ENCODE results near the gene ALX3.

The ALX3 gene

GRCh38 chr1:110111081-110111480 is 40.6 kb upstream of the ALX3 start:
- WGBS, result 86% methylated on average over 4 of the region's 4 CpGs
- peaks cover 34 to 86% of the 10 kb centered on the region in 2 experiments for H3K27me3 ChIP-seq (ENCODE audit: control insufficient read depth in 1 of 2, insufficient read depth in 1 of 2, low read length in 2 of 2)
- H4K91ac ChIP-seq (ENCODE audit: low read length), result no peak overlapping the region
- H2BK5ac ChIP-seq (ENCODE audit: low read depth, low read length, poor library complexity, severe bottlenecking), result no peak overlapping the region
- no peaks in the 10 kb centered on the region for H3K9me3 ChIP-seq (ENCODE audit: control insufficient read depth, low read length)
- no peaks in the 10 kb centered on the region for H3K4me1 ChIP-seq (ENCODE audit: control insufficient read depth, insufficient read depth, low read depth, low read length)
- H3K9ac ChIP-seq (ENCODE audit: low read length), result no peak overlapping the region
- no peak overlapping the region for H3K4ac ChIP-seq (ENCODE audit: low read depth in 1 of 2, low read length in 2 of 2)
- no peak overlapping the region for H3K4me3 ChIP-seq (ENCODE audit: insufficient read depth in 1 of 2, low read depth in 1 of 2, low read length in 2 of 2)
- H3K14ac ChIP-seq (ENCODE audit: low read length in 2 of 2), result no peak overlapping the region
- H3K36me3 ChIP-seq (ENCODE audit: control insufficient read depth in 1 of 2, insufficient read depth in 2 of 2, low read depth in 1 of 2, low read length in 2 of 2), result no peaks in the 10 kb centered on the region
- no peak overlapping the region for H3K27ac ChIP-seq (ENCODE audit: low read length, poor library complexity, severe bottlenecking)
- no peak overlapping the region for H2AFZ ChIP-seq (ENCODE audit: low read depth, low read length)
- H3K4me2 ChIP-seq (ENCODE audit: low read length, poor library complexity, severe bottlenecking), result no peak overlapping the region
- H3K18ac ChIP-seq (ENCODE audit: low read depth in 1 of 2, low read length in 2 of 2), result no peak overlapping the region
- H2BK120ac ChIP-seq (ENCODE audit: low read depth, low read length), result no peak overlapping the region
- no peak overlapping the region for H2AK5ac ChIP-seq (ENCODE audit: low read length, severe bottlenecking)
- no peak overlapping the region for H3K23ac ChIP-seq (ENCODE audit: low read length in 2 of 2)
- H2BK12ac ChIP-seq (ENCODE audit: low read length in 2 of 2), result no peak overlapping the region
- no peak overlapping the region for H2BK15ac ChIP-seq (ENCODE audit: low read depth, poor library complexity, severe bottlenecking)
- H4K8ac ChIP-seq (ENCODE audit: low read length), result no peak overlapping the region
- no peak for DNase-seq
- no peaks in the 10 kb centered on the region for H3K79me1 ChIP-seq (replicated peaks; ENCODE audit: low read length, poor library complexity, severe bottlenecking)

- Histone ChIP-seq H2BK120ac (ENCODE audit: low read depth, low read length) (no peak overlapping the region), H3K9ac (ENCODE audit: low read length) (no peak overlapping the region), H3K27me3 (ENCODE audit: control insufficient read depth in 1 of 2, insufficient read depth in 1 of 2, low read length in 2 of 2) (peaks cover 20 to 75% of the 10 kb centered on the region in 2 experiments), H3K23ac (ENCODE audit: low read length in 2 of 2) (no peak overlapping the region), H3K79me1 (replicated peaks; ENCODE audit: low read length, poor library complexity, severe bottlenecking) (no peaks in the 10 kb centered on the region), H4K8ac (ENCODE audit: low read length) (no peak overlapping the region), H3K27ac (ENCODE audit: low read length, poor library complexity, severe bottlenecking) (no peak overlapping the region), H3K9me3 (ENCODE audit: control insufficient read depth, low read length) (no peaks in the 10 kb centered on the region), H4K91ac (ENCODE audit: low read length) (no peak overlapping the region), H3K4me2 (ENCODE audit: low read length, poor library complexity, severe bottlenecking) (no peak overlapping the region), H3K4me3 (ENCODE audit: insufficient read depth in 1 of 2, low read depth in 1 of 2, low read length in 2 of 2) (no peak overlapping the region), H3K18ac (ENCODE audit: low read depth in 1 of 2, low read length in 2 of 2) (no peak overlapping the region), H2BK5ac (ENCODE audit: low read depth, low read length, poor library complexity, severe bottlenecking) (no peak overlapping the region), H3K36me3 (ENCODE audit: control insufficient read depth in 1 of 2, insufficient read depth in 2 of 2, low read depth in 1 of 2, low read length in 2 of 2) (no peaks in the 10 kb centered on the region), H2AK5ac (ENCODE audit: low read length, severe bottlenecking) (no peak overlapping the region), H3K4me1 (ENCODE audit: control insufficient read depth, insufficient read depth, low read depth, low read length) (no peaks in the 10 kb centered on the region), H2BK15ac (ENCODE audit: low read depth, poor library complexity, severe bottlenecking) (no peak overlapping the region), H3K4ac (ENCODE audit: low read depth in 1 of 2, low read length in 2 of 2) (no peak overlapping the region), H2AFZ (ENCODE audit: low read depth, low read length) (no peak overlapping the region), H3K14ac (ENCODE audit: low read length in 2 of 2) (no peak overlapping the region), H2BK12ac (ENCODE audit: low read length in 2 of 2) (no peak overlapping the region)
- DNase-seq, result no peak
- 68% methylated on average over 7 of the region's 7 CpGs for WGBS
Measured at GRCh38 chr1:110107867-110108469, 37.5 kb upstream of the ALX3 start.

GRCh38 chr1:110106013-110106941 is 35.8 kb upstream of the ALX3 start:
- Histone ChIP-seq H3K4me2 (ENCODE audit: low read length, poor library complexity, severe bottlenecking) (no peak overlapping the region), H3K23ac (ENCODE audit: low read length in 2 of 2) (no peak overlapping the region), H3K36me3 (ENCODE audit: control insufficient read depth in 1 of 2, insufficient read depth in 2 of 2, low read depth in 1 of 2, low read length in 2 of 2) (no peaks in the 10 kb centered on the region), H3K9me3 (ENCODE audit: control insufficient read depth, low read length) (no peaks in the 10 kb centered on the region), H2AK5ac (ENCODE audit: low read length, severe bottlenecking) (no peak overlapping the region), H3K9ac (ENCODE audit: low read length) (no peak overlapping the region), H3K18ac (ENCODE audit: low read depth in 1 of 2, low read length in 2 of 2) (no peak overlapping the region), H3K4me1 (ENCODE audit: control insufficient read depth, insufficient read depth, low read depth, low read length) (no peaks in the 10 kb centered on the region), H2BK15ac (ENCODE audit: low read depth, poor library complexity, severe bottlenecking) (no peak overlapping the region), H3K27me3 (ENCODE audit: control insufficient read depth in 1 of 2, insufficient read depth in 1 of 2, low read length in 2 of 2) (peaks cover 15 to 73% of the 10 kb centered on the region in 2 experiments), H2BK5ac (ENCODE audit: low read depth, low read length, poor library complexity, severe bottlenecking) (no peak overlapping the region), H3K4me3 (ENCODE audit: insufficient read depth in 1 of 2, low read depth in 1 of 2, low read length in 2 of 2) (no peak overlapping the region), H4K91ac (ENCODE audit: low read length) (no peak overlapping the region), H2BK12ac (ENCODE audit: low read length in 2 of 2) (no peak overlapping the region), H3K79me1 (replicated peaks; ENCODE audit: low read length, poor library complexity, severe bottlenecking) (no peaks in the 10 kb centered on the region), H4K8ac (ENCODE audit: low read length) (no peak overlapping the region), H3K4ac (ENCODE audit: low read depth in 1 of 2, low read length in 2 of 2) (no peak overlapping the region), H2BK120ac (ENCODE audit: low read depth, low read length) (no peak overlapping the region), H3K14ac (ENCODE audit: low read length in 2 of 2) (no peak overlapping the region), H2AFZ (ENCODE audit: low read depth, low read length) (no peak overlapping the region), H3K27ac (ENCODE audit: low read length, poor library complexity, severe bottlenecking) (no peak overlapping the region)
- WGBS, result 19% methylated on average over 8 of the region's 8 CpGs
- peak; percentile 70 for DNase-seq

DNA sequence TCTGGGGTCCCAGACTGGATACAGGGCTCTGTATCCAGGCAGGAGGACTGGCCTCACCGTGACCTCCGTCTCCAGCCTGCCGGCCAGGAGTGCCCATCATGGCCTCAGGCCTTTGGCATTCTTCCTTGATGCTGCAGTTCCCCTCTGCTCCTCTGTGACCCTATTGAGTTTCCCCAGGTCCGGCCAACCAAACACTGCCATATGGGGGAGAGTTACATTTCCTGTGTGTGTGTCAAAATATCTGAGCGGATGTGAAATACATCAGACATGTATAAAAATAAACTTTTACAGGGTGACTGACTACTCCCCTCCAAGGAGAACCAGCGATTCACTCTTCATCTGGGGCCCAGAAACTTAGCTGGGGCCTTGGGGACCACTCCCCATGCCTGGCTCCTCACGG is 31.6 kb upstream of the ALX3 start:
- H3K14ac ChIP-seq (ENCODE audit: low read length in 2 of 2), result no peak overlapping the region
- no peak overlapping the region for H3K4ac ChIP-seq (ENCODE audit: low read depth in 1 of 2, low read length in 2 of 2)
- no peaks in the 10 kb centered on the region for H3K9me3 ChIP-seq (ENCODE audit: control insufficient read depth, low read length)
- H3K4me3 ChIP-seq (ENCODE audit: insufficient read depth in 1 of 2, low read depth in 1 of 2, low read length in 2 of 2), result no peak overlapping the region
- no peak overlapping the region for H2BK15ac ChIP-seq (ENCODE audit: low read depth, poor library complexity, severe bottlenecking)
- no peak overlapping the region for H2BK120ac ChIP-seq (ENCODE audit: low read depth, low read length)
- H3K4me2 ChIP-seq (ENCODE audit: low read length, poor library complexity, severe bottlenecking), result no peak overlapping the region
- no peak overlapping the region for H3K18ac ChIP-seq (ENCODE audit: low read depth in 1 of 2, low read length in 2 of 2)
- WGBS, result 62% methylated on average over 5 of the region's 7 CpGs
- H2AFZ ChIP-seq (ENCODE audit: low read depth, low read length), result no peak overlapping the region
- H2BK5ac ChIP-seq (ENCODE audit: low read depth, low read length, poor library complexity, severe bottlenecking), result no peak overlapping the region
- no peaks in the 10 kb centered on the region for H3K36me3 ChIP-seq (ENCODE audit: control insufficient read depth in 1 of 2, insufficient read depth in 2 of 2, low read depth in 1 of 2, low read length in 2 of 2)
- no peak overlapping the region for H3K23ac ChIP-seq (ENCODE audit: low read length in 2 of 2)
- no peak overlapping the region for H3K9ac ChIP-seq (ENCODE audit: low read length)
- H3K4me1 ChIP-seq (ENCODE audit: control insufficient read depth, insufficient read depth, low read depth, low read length), result no peaks in the 10 kb centered on the region
- DNase-seq, result no peak
- no peak overlapping the region for H2BK12ac ChIP-seq (ENCODE audit: low read length in 2 of 2)
- peaks cover 33 to 77% of the 10 kb centered on the region in 2 experiments for H3K27me3 ChIP-seq (ENCODE audit: control insufficient read depth in 1 of 2, insufficient read depth in 1 of 2, low read length in 2 of 2)
- H3K27ac ChIP-seq (ENCODE audit: low read length, poor library complexity, severe bottlenecking), result no peak overlapping the region
- H4K91ac ChIP-seq (ENCODE audit: low read length), result no peak overlapping the region
- no peaks in the 10 kb centered on the region for H3K79me1 ChIP-seq (replicated peaks; ENCODE audit: low read length, poor library complexity, severe bottlenecking)
- H4K8ac ChIP-seq (ENCODE audit: low read length), result no peak overlapping the region
- no peak overlapping the region for H2AK5ac ChIP-seq (ENCODE audit: low read length, severe bottlenecking)
